GDM1 (cell line): ENCODE results near the gene COBL.

Experiments used
- DNase-seq: peaks from one replicate; lab custom pipeline; 2025; lab: John Stamatoyannopoulos, UW

COBL gene

DNA sequence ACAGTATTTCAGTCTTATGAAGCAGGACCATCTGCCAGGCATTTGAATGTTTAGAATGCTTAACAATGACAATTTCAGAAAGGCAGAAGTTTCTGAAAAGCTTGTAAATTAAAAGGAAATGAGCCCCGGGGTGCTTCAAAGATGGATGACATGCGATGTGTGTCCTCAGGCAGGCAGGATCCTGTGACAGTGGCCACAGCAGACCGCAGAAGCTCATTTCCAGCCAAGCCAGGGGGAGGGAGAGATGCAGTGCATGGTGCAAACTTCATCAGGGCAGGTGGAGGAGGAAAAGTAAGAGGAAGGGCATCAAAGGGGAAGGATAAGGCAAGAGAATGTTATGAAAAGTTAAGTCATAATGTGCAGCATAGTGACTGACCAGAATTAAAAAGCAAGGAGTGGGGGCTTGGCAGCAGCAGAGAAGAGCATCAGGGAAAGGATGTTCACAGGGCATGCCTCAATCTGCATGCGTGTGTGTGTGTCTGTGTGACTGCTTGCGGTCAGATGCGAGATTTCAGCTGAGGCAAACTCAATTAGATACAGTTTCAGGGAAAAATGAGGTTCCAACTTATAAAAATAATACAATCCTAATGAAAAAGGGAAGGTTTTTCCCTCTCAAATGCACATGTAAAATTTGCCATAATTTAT lies 173.7 kb downstream of the COBL start:
- DNase-seq: no peak

DNA sequence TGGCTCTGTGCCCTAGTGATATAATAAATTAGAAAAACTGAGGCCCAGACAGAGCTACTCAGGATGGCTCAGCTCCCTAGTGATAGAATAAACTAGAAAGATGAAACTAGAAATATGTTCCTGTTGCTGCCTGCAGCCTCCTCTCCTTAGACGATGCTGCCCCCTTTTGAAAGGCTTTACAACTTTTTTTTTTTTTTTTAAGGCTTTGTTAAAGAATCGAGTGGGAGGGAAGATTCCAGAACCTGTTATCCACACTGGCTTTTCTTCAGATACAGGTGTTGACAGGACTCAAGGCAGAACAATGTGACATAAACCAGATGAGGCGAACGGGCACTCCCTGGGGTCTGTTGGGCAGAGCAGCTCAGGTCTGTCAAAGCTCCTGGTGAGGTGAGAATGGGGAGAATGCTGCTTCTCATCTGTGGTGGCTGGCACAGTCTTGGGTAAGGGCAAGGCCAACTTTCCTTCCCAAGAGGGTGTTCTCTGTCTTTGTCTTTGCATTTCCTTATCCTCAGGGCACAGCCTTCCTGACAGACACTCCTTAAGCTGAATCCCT lies 175.1 kb downstream of the COBL start:
- DNase-seq: no peak

DNA sequence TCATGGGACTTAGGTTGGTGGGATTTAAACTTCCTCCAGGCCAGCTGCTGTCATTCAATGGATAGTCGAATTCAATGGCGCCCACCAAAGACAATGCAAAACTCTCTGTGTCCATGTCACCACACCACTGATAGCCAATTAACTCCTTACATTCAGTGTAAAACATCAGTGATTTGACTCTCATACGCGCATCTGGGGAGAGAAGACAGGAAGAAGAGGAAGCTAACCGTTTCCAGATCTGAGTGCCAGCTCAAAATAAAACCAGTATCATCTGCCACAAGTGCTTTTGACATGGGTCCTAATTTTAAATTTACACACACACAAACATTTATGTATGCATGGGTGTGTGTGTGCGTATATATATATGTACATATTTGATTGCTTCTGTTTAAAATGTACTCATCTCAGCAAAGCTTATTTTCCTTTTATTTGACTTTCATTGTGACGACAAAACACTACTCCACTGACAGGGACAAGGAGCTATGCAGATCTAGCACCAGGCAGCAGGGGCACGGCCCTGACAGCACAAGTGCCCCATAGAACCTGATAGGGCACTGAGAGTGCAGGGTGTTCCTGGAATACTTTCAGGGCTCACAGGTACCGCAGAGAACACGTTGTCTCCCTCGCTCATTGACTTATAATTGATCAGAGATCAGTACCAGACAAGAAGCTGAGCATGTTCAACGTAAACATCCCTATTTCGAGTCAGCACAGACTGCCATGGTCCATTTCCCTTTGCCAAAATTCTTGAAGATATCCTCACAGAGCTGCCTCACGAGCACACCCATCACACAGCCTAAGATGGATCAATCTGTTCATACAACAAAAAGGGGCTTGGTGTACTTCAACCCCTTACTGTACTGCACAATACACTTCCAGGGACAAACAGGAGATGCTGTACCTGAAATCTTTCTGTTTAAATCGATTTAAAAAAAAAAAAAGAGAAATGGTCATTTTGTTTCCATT lies 176.1 kb downstream of the COBL start:
- no peak for DNase-seq

GRCh38 chr7:51139796-51140195 lies 176.8 kb downstream of the COBL start:
- no peak for DNase-seq

- no peak for DNase-seq
Observed at GRCh38 chr7:51138123-51139085, 178.2 kb downstream of the COBL start.

- DNase-seq: no peak
Observed at GRCh38 chr7:51135576-51135975, 181.0 kb downstream of the COBL start.

DNA sequence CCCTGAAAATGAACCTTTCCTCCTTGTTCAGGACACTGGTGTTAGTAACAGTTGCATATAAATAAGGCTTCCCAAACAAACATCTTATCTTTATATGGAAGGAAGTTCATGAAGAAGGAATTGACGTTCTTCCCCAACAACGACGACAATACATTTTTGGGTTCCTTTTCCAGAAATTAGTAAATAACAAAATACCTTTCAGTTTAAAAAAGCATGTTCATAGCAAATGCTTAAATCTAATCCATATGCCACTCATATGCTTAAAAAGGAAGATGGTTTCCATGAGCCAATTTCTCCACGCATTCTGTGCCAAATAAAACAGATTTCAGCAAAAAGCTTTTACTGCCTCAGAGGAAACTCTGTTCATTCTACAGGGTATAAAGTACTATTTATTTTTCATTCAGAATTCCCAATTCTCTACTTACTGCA lies 182.6 kb downstream of the COBL start:
- no peak for DNase-seq

GRCh38 chr7:51132661-51133060 lies 183.9 kb downstream of the COBL start:
- no peak for DNase-seq

- DNase-seq: no peak
Observed at GRCh38 chr7:51129527-51130472, 186.8 kb downstream of the COBL start.

- DNase-seq: no peak
Observed at GRCh38 chr7:51128545-51129435, 187.8 kb downstream of the COBL start.

GRCh38 chr7:51127618-51127904 lies 189.0 kb downstream of the COBL start:
- no peak for DNase-seq

- DNase-seq: no peak
Observed at GRCh38 chr7:51126813-51127617, 189.6 kb downstream of the COBL start.

DNA sequence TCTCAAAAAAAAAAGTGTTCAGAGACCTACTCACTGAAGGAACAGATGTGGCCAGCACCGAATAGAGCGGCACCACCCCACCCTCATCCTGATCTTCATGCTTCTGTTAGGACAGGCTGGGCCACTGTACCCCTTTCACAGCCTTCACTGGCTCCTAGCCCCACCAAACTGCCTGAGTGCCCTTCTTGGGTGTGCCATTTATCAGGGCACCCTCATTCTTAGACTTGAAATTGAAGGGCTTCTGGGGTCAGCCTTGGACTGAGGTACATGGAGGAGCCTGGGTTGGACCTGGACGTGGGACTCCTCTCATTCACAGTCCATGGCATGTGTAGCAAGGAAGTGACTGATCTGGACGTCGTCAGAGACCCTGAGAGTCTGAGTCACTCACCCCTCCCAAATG lies 190.3 kb downstream of the COBL start:
- DNase-seq: no peak

- no peak for DNase-seq
Observed at GRCh38 chr7:51124321-51124720, 192.3 kb downstream of the COBL start.

- no peak for DNase-seq
Observed at GRCh38 chr7:51123322-51124019, 193.1 kb downstream of the COBL start.

- DNase-seq: peak; percentile 22
Observed at GRCh38 chr7:51121931-51122425, 194.6 kb downstream of the COBL start.

DNA sequence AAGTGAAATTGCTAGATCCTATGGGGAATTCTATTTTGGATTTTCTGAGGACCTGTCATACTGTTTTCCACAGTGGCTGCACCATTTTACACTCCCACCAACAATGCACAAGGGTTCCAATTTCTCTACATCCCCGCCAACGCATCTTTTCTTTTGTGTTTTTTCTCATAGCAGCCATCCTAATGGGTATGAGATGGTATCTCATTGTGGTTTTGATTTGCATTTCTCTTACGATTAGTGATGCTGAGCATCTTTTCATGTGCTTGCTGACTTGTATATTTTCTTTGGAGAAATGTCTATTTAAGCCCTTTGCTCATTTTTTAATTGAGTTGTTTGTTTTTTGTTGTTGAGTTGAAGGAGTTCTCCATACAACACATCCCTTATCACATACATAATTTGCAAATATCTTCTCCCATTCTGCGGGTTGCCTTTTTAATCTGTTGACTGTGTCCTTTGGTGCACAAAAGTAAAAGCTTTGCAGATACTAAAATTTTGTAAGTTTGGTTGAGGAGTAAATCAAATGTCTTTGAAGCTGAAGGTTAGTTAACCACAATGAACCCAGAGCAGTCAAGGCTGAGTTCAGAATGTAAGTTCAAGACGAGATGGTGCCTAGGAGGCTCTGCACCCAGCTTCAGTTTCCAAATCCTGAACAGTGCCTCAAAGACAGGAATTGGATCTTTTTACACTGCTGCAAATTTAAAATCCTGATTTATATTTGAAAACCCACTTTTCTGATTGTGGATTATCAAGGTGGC lies 195.4 kb downstream of the COBL start:
- DNase-seq: no peak
